Smooth muscle cell (in vitro differentiated cells): Measurements from ENCODE around the gene CCNY. TPM values are rescaled to one million over a fixed set of nuclear protein-coding genes. Genes with fewer than 3 reads are reported as not detected.

Experiments used
- DNase-seq: peaks from one replicate; lab custom pipeline; 2025; ENCODE audit not compliant: unreplicated experiment; lab: John Stamatoyannopoulos, UW
- H2AFZ ChIP-seq: fragments of 200-600 bp; sonication (generic); 2 replicates; pipeline ENCODE4 v1.6.0; 2016; ENCODE audit warnings: antibody characterized with exemption, low read depth, mild to moderate bottlenecking
- H3F3A ChIP-seq: fragments of 200-600 bp; sonication (generic); 2 replicates; pipeline ENCODE4 v1.6.0; 2017; ENCODE audit warnings: antibody characterized with exemption, low read depth
- H3K27ac ChIP-seq: fragments of 200-600 bp; sonication (generic); 2 replicates; pipeline ENCODE4 v1.5.1; 2016; ENCODE audit warnings: low read depth, mild to moderate bottlenecking
- H3K27me3 ChIP-seq: fragments of 200-600 bp; sonication (generic); 2 replicates; pipeline ENCODE4 v1.6.1; 2016; ENCODE audit warnings: low read depth, mild to moderate bottlenecking
- H3K36me3 ChIP-seq: fragments of 200-600 bp; sonication (generic); 2 replicates; pipeline ENCODE4 v1.5.1; 2016; ENCODE audit warnings: low read depth
- H3K4me1 ChIP-seq: fragments of 200-600 bp; sonication (generic); 2 replicates; pipeline ENCODE4 v1.5.1; 2016; ENCODE audit warnings: low read depth
- H3K4me2 ChIP-seq: fragments of 200-600 bp; sonication (generic); 2 replicates; pipeline ENCODE4 v1.6.0; 2016; ENCODE audit warnings: mild to moderate bottlenecking
- H3K4me3 ChIP-seq: fragments of 200-600 bp; sonication (generic); 2 replicates; pipeline ENCODE4 v1.5.1; 2016; ENCODE audit warnings: mild to moderate bottlenecking
- H3K79me2 ChIP-seq: fragments of 200-600 bp; sonication (generic); 2 replicates; pipeline ENCODE4 v1.6.0; 2016; ENCODE audit warnings: low read depth, mild to moderate bottlenecking
- H3K9ac ChIP-seq: fragments of 200-600 bp; sonication (generic); 2 replicates; pipeline ENCODE4 v1.6.0; 2016; ENCODE audit warnings: low read depth
- H3K9me3 ChIP-seq: fragments of 200-600 bp; sonication (generic); replicated peaks from 2 replicates; pipeline ENCODE4 v1.5.1; 2016; ENCODE audit warnings: low read depth
- H4K20me1 ChIP-seq: fragments of 200-600 bp; sonication (generic); 2 replicates; pipeline ENCODE4 v1.6.0; 2016; ENCODE audit warnings: low read depth
- WGBS: methylation state at CpG from one replicate; pipeline ENCODE4 v1.1.7; 2016; ENCODE audit warnings: low lambda C conversion rate; 5-methylcytosine and 5-hydroxymethylcytosine counted together
- polyA plus RNA-seq: library from polyadenylated mRNA; unstranded; fragments of >200 nt; fragmentation: Nextera tagmentation; extraction: Ambion mirVana; gene quantifications from 2 replicates; pipeline ENCODE4 v1.2.1, GENCODE V29; 2016
- total RNA-seq: library from RNA; depleted of rRNA; stranded (reverse); fragments of >200 nt; gene quantifications from 2 replicates; pipeline ENCODE4 v1.2.3, GENCODE V29; 2014
- TF ChIP-seq, protein P1 (sequence below): fragments of 200-600 bp; sonication (generic); IDR thresholded peaks from 2 replicates; pipeline ENCODE4 v1.5.1; 2017; ENCODE audit warnings: borderline replicate concordance, mild to moderate bottlenecking, antibody characterized with exemption; ENCODE audit not compliant: insufficient read depth, poor library complexity, severe bottlenecking

The CCNY gene
- total and polyA plus RNA-seq, 2 experiments from 2014 or later, result 46.9 to 57.5 TPM

GRCh38 chr10:35585356-35585755, 249.0 kb downstream of the CCNY start:
- H3K4me1 ChIP-seq, result no peaks in the 10 kb centered on the region
- no peaks in the 10 kb centered on the region for H3K79me2 ChIP-seq
- 96% methylated on average over 11 of the region's 11 CpGs for WGBS
- H2AFZ ChIP-seq, result no peak overlapping the region
- no peak for DNase-seq
- no peak overlapping the region for H3K27ac ChIP-seq
- H3F3A ChIP-seq, result no peaks in the 10 kb centered on the region
- H3K36me3 ChIP-seq, result no peaks in the 10 kb centered on the region
- no peaks in the 10 kb centered on the region for H3K9me3 ChIP-seq
- no peak overlapping the region for H3K4me3 ChIP-seq
- TF ChIP-seq, protein P1, sequence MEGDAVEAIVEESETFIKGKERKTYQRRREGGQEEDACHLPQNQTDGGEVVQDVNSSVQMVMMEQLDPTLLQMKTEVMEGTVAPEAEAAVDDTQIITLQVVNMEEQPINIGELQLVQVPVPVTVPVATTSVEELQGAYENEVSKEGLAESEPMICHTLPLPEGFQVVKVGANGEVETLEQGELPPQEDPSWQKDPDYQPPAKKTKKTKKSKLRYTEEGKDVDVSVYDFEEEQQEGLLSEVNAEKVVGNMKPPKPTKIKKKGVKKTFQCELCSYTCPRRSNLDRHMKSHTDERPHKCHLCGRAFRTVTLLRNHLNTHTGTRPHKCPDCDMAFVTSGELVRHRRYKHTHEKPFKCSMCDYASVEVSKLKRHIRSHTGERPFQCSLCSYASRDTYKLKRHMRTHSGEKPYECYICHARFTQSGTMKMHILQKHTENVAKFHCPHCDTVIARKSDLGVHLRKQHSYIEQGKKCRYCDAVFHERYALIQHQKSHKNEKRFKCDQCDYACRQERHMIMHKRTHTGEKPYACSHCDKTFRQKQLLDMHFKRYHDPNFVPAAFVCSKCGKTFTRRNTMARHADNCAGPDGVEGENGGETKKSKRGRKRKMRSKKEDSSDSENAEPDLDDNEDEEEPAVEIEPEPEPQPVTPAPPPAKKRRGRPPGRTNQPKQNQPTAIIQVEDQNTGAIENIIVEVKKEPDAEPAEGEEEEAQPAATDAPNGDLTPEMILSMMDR, result no peak
- H3K9ac ChIP-seq, result no peak overlapping the region
- no peaks in the 10 kb centered on the region for H4K20me1 ChIP-seq
- H3K27me3 ChIP-seq, result peaks cover 6% of the 10 kb centered on the region
- H3K4me2 ChIP-seq, result no peak overlapping the region

GRCh38 chr10:35585903-35586535, 249.7 kb downstream of the CCNY start:
- Histone ChIP-seq H3K9ac (no peak overlapping the region), H3K4me3 (no peak overlapping the region), H3K79me2 (no peaks in the 10 kb centered on the region), H3K9me3 (no peaks in the 10 kb centered on the region), H3F3A (no peaks in the 10 kb centered on the region), H2AFZ (no peak overlapping the region), H3K27me3 (peaks cover 6% of the 10 kb centered on the region), H3K4me2 (no peak overlapping the region), H3K36me3 (no peaks in the 10 kb centered on the region), H3K27ac (no peak overlapping the region), H3K4me1 (no peaks in the 10 kb centered on the region), H4K20me1 (no peaks in the 10 kb centered on the region)
- WGBS, result 86% methylated on average over 8 of the region's 8 CpGs
- DNase-seq, result no peak
- TF ChIP-seq, protein P1, result no peak

DNA sequence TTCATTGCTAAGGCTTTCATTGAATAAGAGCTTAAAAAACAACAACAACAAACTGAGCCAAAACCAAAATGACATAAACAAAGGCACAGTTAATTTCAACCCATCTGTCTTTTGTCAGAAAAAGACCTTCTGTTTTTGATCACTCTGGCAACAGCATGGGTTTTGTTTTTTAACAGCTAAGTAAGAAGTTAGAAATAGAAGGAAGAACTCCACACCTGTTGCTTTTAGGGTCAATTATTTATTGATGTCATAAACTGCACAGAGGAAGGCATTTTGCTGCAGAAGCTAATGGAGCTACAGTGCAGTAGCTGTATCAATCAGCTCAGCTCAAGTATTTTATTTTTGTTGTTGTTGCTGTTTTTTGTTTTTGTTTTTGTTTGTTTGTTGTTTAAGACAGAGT, 252.5 kb downstream of the CCNY start:
- DNase-seq, result no peak
- H4K20me1 ChIP-seq, result no peaks in the 10 kb centered on the region
- H3K4me3 ChIP-seq, result no peak overlapping the region
- H3K9ac ChIP-seq, result no peak overlapping the region
- TF ChIP-seq, protein P1, result no peak
- H3K4me2 ChIP-seq, result no peak overlapping the region
- no peaks in the 10 kb centered on the region for H3K9me3 ChIP-seq
- H2AFZ ChIP-seq, result no peak overlapping the region
- H3K27me3 ChIP-seq, result peaks cover 6% of the 10 kb centered on the region
- no peaks in the 10 kb centered on the region for H3K79me2 ChIP-seq
- H3K36me3 ChIP-seq, result no peaks in the 10 kb centered on the region
- no peaks in the 10 kb centered on the region for H3K4me1 ChIP-seq
- H3F3A ChIP-seq, result no peaks in the 10 kb centered on the region
- H3K27ac ChIP-seq, result no peak overlapping the region

DNA sequence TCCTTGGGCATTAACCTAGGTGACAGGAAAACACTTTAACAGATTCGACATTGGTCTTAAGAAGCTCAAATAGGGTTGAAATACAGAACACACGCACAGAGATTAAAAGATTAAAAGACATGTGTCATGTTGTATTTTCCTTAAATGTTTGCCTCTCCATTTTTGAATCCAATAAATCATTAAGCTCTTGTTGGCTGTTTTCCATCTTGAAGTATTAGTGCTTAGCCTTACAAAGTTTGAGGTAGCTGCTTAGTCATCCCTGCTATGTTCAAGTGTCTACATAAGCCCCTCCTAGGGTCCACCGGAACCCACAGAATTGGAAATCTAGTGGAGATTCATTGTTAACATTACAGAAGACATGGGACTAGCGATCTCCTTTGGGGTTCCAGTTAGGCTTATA, 256.1 kb downstream of the CCNY start:
- H3K9ac ChIP-seq, result no peak overlapping the region
- H3K4me1 ChIP-seq, result no peaks in the 10 kb centered on the region
- H3K4me2 ChIP-seq, result no peak overlapping the region
- no peak overlapping the region for H3K4me3 ChIP-seq
- H3K27ac ChIP-seq, result no peak overlapping the region
- no peaks in the 10 kb centered on the region for H3K36me3 ChIP-seq
- H3K79me2 ChIP-seq, result no peaks in the 10 kb centered on the region
- TF ChIP-seq, protein P1, result no peak
- no peaks in the 10 kb centered on the region for H4K20me1 ChIP-seq
- no peak for DNase-seq
- H3K9me3 ChIP-seq, result no peaks in the 10 kb centered on the region
- no peaks in the 10 kb centered on the region for H3F3A ChIP-seq
- 92% methylated on average over 4 of the region's 4 CpGs for WGBS
- H3K27me3 ChIP-seq, result no peaks in the 10 kb centered on the region
- no peak overlapping the region for H2AFZ ChIP-seq
